Measurements from ENCODE around the gene AFAP1. TPM values are rescaled to one million over a fixed set of nuclear protein-coding genes. Genes with fewer than 3 reads are reported as not detected.

The AFAP1 gene
- total RNA-seq, 1 donor from 2014 or later, result 67.9 TPM

DNA sequence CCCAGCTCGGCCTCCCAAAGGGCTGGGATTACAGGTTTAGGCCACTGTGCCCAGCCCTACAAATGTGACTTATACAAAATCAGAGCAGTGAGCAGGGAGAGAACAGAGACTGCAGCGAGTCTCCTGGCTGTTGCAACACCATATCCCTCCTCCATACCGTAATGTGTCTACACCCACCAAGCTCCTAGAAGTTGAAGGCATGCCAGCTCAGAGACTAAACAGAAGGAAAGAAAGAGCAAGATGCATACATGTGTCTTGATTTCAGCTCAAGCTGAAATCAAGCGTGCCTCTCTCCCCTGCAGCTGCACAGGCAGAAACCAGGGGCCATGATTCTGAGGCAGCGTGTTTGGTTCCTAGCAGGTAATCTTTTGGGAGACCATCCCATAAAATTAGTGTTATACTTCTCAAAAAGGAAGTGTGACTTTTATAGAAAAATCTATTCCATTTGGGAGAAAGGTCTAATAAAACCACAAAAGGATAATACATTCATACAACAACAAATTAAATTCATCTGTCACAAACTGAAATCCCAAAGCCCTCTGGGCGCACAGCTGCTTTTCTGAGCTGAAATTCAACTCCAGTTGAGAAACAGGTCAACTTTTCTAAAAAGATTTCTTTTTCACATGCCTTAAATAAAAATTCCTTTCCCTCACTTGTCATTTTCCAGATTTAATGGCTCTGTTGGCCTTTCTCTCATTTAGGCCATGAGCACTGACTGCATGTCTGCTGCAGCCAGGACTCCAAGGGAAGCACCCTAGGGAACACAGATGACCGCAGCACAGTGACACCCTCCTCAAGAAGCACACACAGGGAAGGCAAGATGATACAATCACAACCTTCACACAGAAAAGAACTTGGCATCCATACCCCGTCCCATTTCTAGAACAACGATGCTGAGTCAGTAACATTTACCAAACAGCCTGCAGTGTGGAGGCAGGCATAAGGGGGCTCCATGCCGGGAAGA, 34.4 kb downstream of the AFAP1 start:
- Mint-ChIP-seq H3K36me3 (ENCODE audit: low read depth, unreplicated experiment) (peaks cover 8% of the 10 kb centered on the region), H3K9me3 (ENCODE audit: unreplicated experiment) (no peaks in the 10 kb centered on the region), H3K27ac (ENCODE audit: unreplicated experiment) (peak overlapping the region; percentile 71), H3K27me3 (ENCODE audit: low read depth, unreplicated experiment) (no peaks in the 10 kb centered on the region), H3K4me3 (ENCODE audit: unreplicated experiment) (peak overlapping the region; percentile 13), H3K4me1 (ENCODE audit: low read depth, unreplicated experiment) (peaks cover 73% of the 10 kb centered on the region)
- Histone ChIP-seq H3K36me3 (ENCODE audit: insufficient read depth, low read length) (peaks cover 3% of the 10 kb centered on the region), H3K4me2 (ENCODE audit: low read length) (peak overlapping the region; percentile 54), H3K79me2 (ENCODE audit: insufficient read depth, low read length) (peaks cover 100% of the 10 kb centered on the region), H3K27ac (ENCODE audit: low read depth, low read length) (peak overlapping the region; percentile 92), H3K27me3 (ENCODE audit: insufficient read depth, low read length) (no peaks in the 10 kb centered on the region), H3K4me3 (ENCODE audit: insufficient read depth, low read depth, low read length) (no peak overlapping the region), H2AFZ (ENCODE audit: low read depth, low read length) (no peak overlapping the region), H3K4me1 (ENCODE audit: insufficient read depth, low read length) (peaks cover 86% of the 10 kb centered on the region), H3K9ac (ENCODE audit: low read length) (peak overlapping the region; percentile 78), H4K20me1 (ENCODE audit: insufficient read depth, low read length) (peaks cover 49% of the 10 kb centered on the region), H3K9me3 (ENCODE audit: insufficient read depth, low read depth, low read length) (no peaks in the 10 kb centered on the region)
- DNase-seq (ENCODE audit: low read depth), result peak; percentile 85
- FAIRE-seq, result peak; percentile 76
- TF ChIP-seq EZH2 (IDR thresholded peaks at IDR 0.05; ENCODE audit: insufficient read depth, low read length), result no peak
- TF ChIP-seq, protein P1, sequence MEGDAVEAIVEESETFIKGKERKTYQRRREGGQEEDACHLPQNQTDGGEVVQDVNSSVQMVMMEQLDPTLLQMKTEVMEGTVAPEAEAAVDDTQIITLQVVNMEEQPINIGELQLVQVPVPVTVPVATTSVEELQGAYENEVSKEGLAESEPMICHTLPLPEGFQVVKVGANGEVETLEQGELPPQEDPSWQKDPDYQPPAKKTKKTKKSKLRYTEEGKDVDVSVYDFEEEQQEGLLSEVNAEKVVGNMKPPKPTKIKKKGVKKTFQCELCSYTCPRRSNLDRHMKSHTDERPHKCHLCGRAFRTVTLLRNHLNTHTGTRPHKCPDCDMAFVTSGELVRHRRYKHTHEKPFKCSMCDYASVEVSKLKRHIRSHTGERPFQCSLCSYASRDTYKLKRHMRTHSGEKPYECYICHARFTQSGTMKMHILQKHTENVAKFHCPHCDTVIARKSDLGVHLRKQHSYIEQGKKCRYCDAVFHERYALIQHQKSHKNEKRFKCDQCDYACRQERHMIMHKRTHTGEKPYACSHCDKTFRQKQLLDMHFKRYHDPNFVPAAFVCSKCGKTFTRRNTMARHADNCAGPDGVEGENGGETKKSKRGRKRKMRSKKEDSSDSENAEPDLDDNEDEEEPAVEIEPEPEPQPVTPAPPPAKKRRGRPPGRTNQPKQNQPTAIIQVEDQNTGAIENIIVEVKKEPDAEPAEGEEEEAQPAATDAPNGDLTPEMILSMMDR (IDR thresholded peaks at IDR 0.05; ENCODE audit: insufficient read depth, low read depth, low read length), result no peak

DNA sequence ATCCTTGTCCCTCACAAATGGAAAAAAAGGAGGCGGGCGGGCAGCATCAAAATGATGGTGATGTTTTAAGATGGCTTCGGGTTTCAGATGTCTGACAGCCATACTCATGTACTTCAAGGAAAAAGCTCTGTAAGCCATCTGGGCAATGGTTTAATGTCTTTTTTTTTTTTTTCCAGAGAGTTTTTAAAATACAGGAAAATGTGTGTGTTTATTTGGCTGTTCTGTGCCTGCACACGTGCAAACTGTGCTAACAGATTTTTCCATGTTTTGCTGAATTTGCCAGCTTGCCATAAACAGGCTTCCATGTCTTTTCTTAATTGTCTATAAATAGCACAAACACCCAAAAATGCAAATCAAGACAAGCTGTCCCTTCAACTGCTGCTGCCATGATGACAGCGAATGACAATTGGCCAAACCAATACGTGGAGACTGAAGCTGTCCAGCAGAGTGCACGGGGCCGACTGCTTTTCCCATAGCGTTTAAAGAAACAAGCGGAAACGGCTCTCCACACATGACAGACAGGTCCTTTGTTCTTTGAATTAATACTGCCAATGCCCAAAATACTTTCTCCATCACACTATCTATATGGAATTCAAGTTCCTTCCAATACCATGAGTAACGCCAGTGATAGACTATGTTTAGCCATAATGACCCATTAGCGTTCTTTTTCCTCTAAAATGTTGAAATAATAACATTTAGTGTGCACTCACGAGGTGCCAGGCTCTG, 35.7 kb downstream of the AFAP1 start:
- Histone ChIP-seq H3K4me1 (ENCODE audit: insufficient read depth, low read length) (peaks cover 76% of the 10 kb centered on the region), H3K9ac (ENCODE audit: low read length) (peak overlapping the region; percentile 78)
- peak; percentile 97 for FAIRE-seq

More for the DNA sequence above, 35.7 kb downstream of the AFAP1 start:
- Histone ChIP-seq H4K20me1 (ENCODE audit: insufficient read depth, low read length) (peaks cover 48% of the 10 kb centered on the region), H3K36me3 (ENCODE audit: insufficient read depth, low read length) (peaks cover 7% of the 10 kb centered on the region), H3K9me3 (ENCODE audit: insufficient read depth, low read depth, low read length) (no peaks in the 10 kb centered on the region), H3K27me3 (ENCODE audit: insufficient read depth, low read length) (no peaks in the 10 kb centered on the region), H3K79me2 (ENCODE audit: insufficient read depth, low read length) (peaks cover 100% of the 10 kb centered on the region), H3K27ac (ENCODE audit: low read depth, low read length) (peak overlapping the region; percentile 92), H3K4me2 (ENCODE audit: low read length) (peak overlapping the region; percentile 54), H2AFZ (ENCODE audit: low read depth, low read length) (no peak overlapping the region), H3K4me3 (ENCODE audit: insufficient read depth, low read depth, low read length) (peak overlapping the region; percentile 14)
- H3K36me3 Mint-ChIP-seq (ENCODE audit: low read depth, unreplicated experiment), result peaks cover 7% of the 10 kb centered on the region
- H3K4me3 Mint-ChIP-seq (ENCODE audit: unreplicated experiment), result no peak overlapping the region
- H3K4me1 Mint-ChIP-seq (ENCODE audit: low read depth, unreplicated experiment), result peaks cover 72% of the 10 kb centered on the region
- peak overlapping the region; percentile 71 for H3K27ac Mint-ChIP-seq (ENCODE audit: unreplicated experiment)
- H3K27me3 Mint-ChIP-seq (ENCODE audit: low read depth, unreplicated experiment), result no peaks in the 10 kb centered on the region
- H3K9me3 Mint-ChIP-seq (ENCODE audit: unreplicated experiment), result no peaks in the 10 kb centered on the region
- DNase-seq (ENCODE audit: low read depth), result peak; percentile 96
- TF ChIP-seq EZH2 (IDR thresholded peaks at IDR 0.05; ENCODE audit: insufficient read depth, low read length), result no peak
- TF ChIP-seq, protein P1 (IDR thresholded peaks at IDR 0.05; ENCODE audit: insufficient read depth, low read depth, low read length), result no peak

Data from astrocyte (in vitro differentiated cells and primary cell).